Mucosa of rectum (tissue), 2 donors: ENCODE results near the gene RNASE12.
"Not testable (repeated sequence)": the region's sequence is repeated elsewhere in the genome, so short reads cannot be mapped to it uniquely, and the experiment has no call there.

ENCODE experiments used
- H3K27ac ChIP-seq, 2 donors: one replicate each; pipeline ENCODE4 v1.7.0; 2013; ENCODE audit warnings: inconsistent platforms in 2 of 2, low read depth in 2 of 2, low read length in 2 of 2
- H3K27me3 ChIP-seq, 2 donors: one replicate each; pipeline ENCODE4 v1.7.0; 2013; ENCODE audit warnings: low read length in 2 of 2; ENCODE audit not compliant: control insufficient read depth in 2 of 2, insufficient read depth in 2 of 2
- H3K36me3 ChIP-seq, 2 donors: one replicate each; pipeline ENCODE4 v1.7.0; 2013; ENCODE audit warnings: low read length in 2 of 2; ENCODE audit not compliant: control insufficient read depth in 2 of 2, insufficient read depth in 2 of 2
- H3K4me1 ChIP-seq, 2 donors: one replicate each; pipeline ENCODE4 v1.7.0; 2013; ENCODE audit warnings: low read length in 2 of 2, mild to moderate bottlenecking in 1 of 2; ENCODE audit not compliant: control insufficient read depth in 2 of 2, insufficient read depth in 2 of 2
- H3K4me3 ChIP-seq, 2 donors: one replicate each; pipeline ENCODE4 v1.7.0; 2013; ENCODE audit warnings: low read length in 2 of 2
- H3K9ac ChIP-seq, 2 donors: one replicate each; pipeline ENCODE4 v1.7.0; 2013; ENCODE audit warnings: low read length in 2 of 2, low read depth in 1 of 2, mild to moderate bottlenecking in 1 of 2
- H3K9me3 ChIP-seq, 2 donors: one replicate each; pipeline ENCODE4 v1.7.0; 2013; ENCODE audit warnings: low read length in 2 of 2; ENCODE audit not compliant: control insufficient read depth in 2 of 2
- donor health status: healthy.
- donor health status: Normal muscosa, but diverticular disease.

Gene RNASE12

DNA sequence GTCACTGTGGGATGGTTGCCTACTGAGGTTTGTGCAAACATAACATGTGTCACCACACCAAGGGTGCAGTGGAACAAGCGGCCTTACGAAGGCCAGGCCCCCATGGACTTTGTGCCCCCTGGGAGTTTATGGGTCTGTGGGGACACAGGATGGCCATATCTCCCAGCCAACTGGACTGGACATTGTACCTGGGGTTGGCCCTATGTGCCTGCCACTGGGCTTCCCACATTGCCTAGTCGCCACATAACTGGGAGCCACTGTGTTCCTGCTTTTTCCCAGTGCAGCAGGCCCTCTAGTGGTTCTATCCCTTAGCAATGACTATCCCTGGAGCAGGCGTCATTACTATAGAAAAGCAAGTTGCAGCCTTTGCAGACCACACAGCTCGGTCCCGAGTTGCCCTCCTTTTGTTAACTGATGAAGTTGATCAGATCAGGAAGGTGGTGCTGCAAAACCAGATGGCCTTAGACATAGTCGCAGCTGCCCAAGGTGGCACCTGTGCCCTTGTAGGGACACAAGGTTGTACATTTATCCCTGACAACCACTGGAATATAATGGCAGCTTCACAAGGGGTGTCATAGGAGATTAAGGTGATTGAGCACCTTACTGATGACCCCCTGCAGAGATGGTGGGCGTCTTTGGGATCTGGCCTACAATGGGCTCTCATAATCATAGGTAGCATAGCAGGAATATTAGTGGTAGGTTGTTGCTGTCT is 15.2 kb upstream of the RNASE12 start:
- Histone ChIP-seq H3K4me3 (no peak overlapping the region), H3K4me1 (peaks cover 0 to 10% of the 10 kb centered on the region in 2 donors), H3K27me3 (no peaks in the 10 kb centered on the region)

DNA sequence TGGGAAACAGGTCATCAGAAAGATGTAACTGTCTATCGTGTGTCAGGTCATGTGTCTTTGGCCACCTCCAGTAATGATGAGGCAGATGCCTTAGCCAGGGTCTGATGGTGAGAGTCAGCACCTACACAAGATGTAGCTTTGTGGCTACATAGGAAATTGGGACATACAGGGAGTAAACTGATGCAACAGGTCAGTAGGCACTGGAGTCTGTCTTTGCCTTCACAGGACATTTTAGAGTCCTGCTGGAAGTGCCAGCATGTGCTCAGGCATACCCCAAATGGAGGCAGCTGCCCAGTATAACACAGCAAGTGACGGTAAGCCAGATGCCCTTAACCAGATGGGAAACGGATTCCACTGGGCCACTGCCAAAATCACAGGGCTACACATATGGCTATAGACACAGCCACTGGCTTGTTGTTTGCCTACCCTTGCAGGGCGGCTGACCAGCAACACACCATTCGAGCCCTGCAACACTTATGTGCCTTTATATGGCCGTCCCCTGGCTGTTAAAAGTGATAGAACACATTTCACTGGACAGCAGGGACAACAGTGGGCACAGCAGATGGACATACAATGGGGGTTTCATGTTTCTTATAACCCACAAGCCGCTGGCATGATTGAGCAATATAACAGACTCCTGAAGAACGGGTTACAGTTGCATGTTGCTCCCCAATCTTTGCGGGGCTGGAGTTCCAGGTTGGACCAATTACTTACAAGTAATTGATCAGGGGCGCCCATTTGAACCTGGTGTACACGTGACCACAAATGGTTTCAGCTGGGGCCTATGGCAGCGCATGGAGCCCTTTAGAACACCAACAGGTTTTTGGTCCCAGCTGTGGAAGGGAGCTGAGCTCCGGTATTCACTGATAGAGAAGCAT is 12.9 kb upstream of the RNASE12 start:
- Histone ChIP-seq H3K27ac (no peak overlapping the region), H3K4me3 (no peak overlapping the region), H3K27me3 (no peaks in the 10 kb centered on the region), H3K9me3 (no peaks in the 10 kb centered on the region), H3K36me3 (no peaks in the 10 kb centered on the region), H3K9ac (no peak overlapping the region), H3K4me1 (no peaks in the 10 kb centered on the region)

More for the DNA sequence above, 15.2 kb upstream of the RNASE12 start:
- no peak overlapping the region for H3K27ac ChIP-seq
- no peaks in the 10 kb centered on the region for H3K9me3 ChIP-seq
- H3K9ac ChIP-seq: no peak overlapping the region
- H3K36me3 ChIP-seq: no peaks in the 10 kb centered on the region

DNA sequence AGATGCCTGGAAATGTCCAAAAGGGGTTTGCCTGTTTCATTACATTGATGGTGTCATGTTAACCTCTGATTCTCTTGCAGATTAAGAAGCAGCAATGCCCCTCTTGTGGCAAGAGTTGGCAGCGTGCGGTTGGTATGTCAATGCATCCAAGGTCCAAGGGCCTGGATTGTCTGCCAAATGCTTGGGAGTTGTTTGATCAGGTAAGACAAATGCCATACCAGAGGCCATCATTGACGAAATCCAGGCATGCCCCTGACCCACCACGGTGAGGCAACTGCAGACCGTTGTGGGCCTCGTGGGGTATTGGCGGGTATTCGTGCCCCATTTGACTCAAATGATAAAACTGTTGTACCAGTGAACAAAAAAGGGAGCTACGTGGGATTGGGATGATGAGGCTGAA is 11.4 kb upstream of the RNASE12 start:
- H3K9ac ChIP-seq: no peak overlapping the region
- no peaks in the 10 kb centered on the region for H3K4me1 ChIP-seq
- no peaks in the 10 kb centered on the region for H3K27me3 ChIP-seq
- H3K9me3 ChIP-seq: no peaks in the 10 kb centered on the region
- H3K27ac ChIP-seq: no peak overlapping the region
- no peaks in the 10 kb centered on the region for H3K36me3 ChIP-seq
- no peak overlapping the region for H3K4me3 ChIP-seq

DNA sequence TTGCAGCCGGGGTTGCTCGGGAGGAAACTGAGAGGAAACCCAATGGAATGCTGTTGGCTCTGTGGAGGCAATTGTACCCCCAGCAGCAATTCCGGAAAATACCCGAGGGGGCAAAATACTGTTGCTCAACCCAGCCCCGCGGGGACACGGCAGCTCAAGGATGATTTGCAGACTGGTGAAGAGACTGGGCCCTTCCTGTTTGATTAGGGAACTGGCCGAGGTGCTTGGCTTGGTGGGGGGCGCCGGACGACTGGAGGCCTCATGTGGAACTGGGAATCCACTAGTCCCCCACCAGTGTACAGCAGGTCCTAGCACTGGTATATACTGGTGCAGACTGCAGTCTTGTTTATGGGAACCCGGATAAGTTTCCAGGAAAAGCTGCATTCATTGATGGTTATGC is 10.3 kb upstream of the RNASE12 start:
- Histone ChIP-seq H3K36me3 (no peaks in the 10 kb centered on the region), H3K9me3 (no peaks in the 10 kb centered on the region), H3K4me3 (no peak overlapping the region), H3K27ac (no peak overlapping the region), H3K27me3 (no peaks in the 10 kb centered on the region), H3K4me1 (no peaks in the 10 kb centered on the region), H3K9ac (no peak overlapping the region)

DNA sequence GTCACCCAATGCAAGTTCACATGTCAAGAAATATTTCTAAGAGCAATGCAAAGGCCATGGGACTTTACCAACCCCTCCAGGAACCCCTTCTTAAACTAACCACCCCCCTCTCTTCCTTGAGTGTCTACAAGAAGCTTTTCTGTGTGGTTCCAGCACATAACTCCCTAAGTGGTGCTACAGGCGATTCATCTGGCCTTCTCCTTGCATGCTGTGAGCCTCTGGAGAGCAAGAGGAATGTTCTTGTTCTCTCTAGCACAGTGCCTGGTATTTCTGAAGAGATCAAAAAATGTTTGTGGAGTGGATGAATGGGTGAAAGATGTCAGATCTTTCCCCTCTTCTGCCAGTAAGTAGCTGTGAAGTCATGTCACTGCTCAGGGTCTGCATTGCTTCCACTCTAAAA is 5.9 kb upstream of the RNASE12 start:
- Histone ChIP-seq H3K4me3 (no peak overlapping the region), H3K36me3 (no peaks in the 10 kb centered on the region), H3K9me3 (no peaks in the 10 kb centered on the region), H3K9ac (no peak overlapping the region), H3K27ac (no peak overlapping the region), H3K27me3 (no peaks in the 10 kb centered on the region), H3K4me1 (no peaks in the 10 kb centered on the region)

DNA sequence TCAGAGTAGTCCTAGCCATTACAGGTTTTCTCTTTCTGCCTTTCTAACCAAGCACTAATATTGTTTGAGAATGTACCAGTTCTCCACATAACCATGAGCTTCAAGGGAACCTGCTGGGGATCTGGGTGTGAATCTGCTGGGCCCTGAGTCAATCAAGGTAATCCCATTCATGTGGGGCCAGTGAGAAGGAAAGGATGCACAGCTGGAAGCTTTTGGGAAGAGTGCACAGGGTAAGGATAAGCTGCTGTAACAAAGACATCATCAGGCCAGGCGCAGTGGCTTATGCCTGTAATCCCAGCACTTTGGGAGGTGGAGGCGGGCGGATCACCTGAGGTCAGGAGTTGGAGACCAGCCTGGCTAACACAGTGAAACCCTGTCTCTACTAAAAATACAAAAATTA is 4.5 kb upstream of the RNASE12 start:
- not testable (repeated sequence) for H3K27ac ChIP-seq, H3K9ac ChIP-seq, H3K4me1 ChIP-seq, H3K27me3 ChIP-seq, H3K36me3 ChIP-seq, H3K4me3 ChIP-seq, H3K9me3 ChIP-seq

DNA sequence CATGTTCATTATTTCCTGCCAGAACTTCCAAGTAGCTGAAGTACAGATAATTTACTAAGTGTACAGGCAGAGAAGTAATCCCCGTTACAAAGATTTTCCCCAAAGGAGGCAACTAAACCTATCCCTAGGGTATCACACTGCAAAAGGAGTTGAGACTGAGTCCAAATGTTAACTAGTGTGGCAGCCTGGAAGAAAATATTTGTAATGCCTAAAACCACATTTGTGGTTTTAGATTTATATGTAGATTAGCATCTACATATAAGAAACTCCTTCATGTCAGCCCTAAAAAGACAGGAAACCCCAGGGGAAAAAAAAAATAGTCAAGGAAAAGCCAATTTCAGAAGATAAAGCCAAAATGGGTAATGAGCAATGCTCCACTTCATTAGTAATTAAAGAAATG is 1.4 kb upstream of the RNASE12 start:
- no peaks in the 10 kb centered on the region for H3K4me1 ChIP-seq
- no peak overlapping the region for H3K4me3 ChIP-seq
- peaks cover 0 to 8% of the 10 kb centered on the region in 2 donors for H3K27me3 ChIP-seq
- H3K36me3 ChIP-seq: no peaks in the 10 kb centered on the region
- no peak overlapping the region for H3K9ac ChIP-seq
- no peaks in the 10 kb centered on the region for H3K9me3 ChIP-seq
- no peak overlapping the region for H3K27ac ChIP-seq

DNA sequence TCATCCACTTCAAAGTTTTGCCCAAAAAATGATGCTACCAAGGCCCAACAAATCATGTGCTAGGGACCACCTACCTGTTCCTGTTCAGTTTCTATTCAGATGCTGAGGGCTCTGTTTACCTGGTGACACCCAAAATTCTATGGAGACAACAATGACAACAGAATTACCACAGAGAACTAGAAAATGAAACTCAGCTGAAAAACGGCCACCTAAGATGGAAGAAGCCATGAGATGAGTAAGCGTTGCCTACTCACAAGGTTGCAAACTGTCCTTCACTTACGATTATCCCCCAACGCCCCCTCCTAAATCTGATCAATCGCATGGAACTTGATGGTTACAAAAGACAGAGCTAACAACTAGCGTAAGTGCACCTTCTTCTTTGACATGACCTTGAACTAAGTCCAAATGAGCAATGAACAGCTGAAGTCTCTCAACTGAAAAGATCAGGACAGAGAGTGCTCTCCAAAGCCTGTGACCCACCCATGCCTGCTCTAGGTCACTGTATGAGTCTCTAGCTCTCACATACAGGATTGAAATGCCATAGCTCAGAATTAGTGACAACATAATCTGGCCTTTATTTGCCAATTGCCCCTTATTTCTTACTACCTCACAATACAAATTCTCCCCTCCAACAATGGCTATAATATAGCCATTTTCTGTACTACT is 3.6 kb downstream of the RNASE12 start, which contains the start of gene RNASE11:
Gene RNASE11 (minus strand): TSS at position 513 of the 666 bp plus-strand sequence.
- Histone ChIP-seq H3K27me3 (peaks cover 0 to 10% of the 10 kb centered on the region in 2 donors), H3K9me3 (no peaks in the 10 kb centered on the region), H3K4me1 (no peaks in the 10 kb centered on the region), H3K9ac (no peak within 1 kb of the TSS), H3K4me3 (no peak within 1 kb of the TSS), H3K27ac (no peak within 1 kb of the TSS), H3K36me3 (no peaks in the 10 kb centered on the region)

DNA sequence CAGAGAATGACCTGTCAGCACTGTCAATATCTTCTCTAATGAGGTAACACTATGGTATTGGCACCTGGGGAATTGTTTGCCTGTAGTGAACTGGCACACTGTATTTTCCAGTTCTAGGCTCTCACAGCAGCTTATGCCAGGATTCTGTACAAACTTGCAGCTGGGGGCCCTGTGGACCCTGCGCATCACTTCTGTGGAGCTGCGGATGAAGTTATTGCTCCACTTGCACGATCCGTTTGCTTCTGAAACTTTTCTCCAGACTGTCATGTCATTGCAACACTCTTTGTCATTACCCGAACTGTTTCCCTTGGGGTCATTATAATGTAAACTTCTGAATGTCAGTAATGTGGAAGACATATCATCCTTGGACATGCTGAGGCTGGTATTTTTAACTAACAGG is 7.3 kb downstream of the RNASE12 start:
- no peaks in the 10 kb centered on the region for H3K4me1 ChIP-seq
- peaks cover 0 to 5% of the 10 kb centered on the region in 2 donors for H3K27me3 ChIP-seq
- H3K9me3 ChIP-seq: no peaks in the 10 kb centered on the region
- no peak overlapping the region for H3K9ac ChIP-seq
- no peaks in the 10 kb centered on the region for H3K36me3 ChIP-seq
- H3K27ac ChIP-seq: no peak overlapping the region
- no peak overlapping the region for H3K4me3 ChIP-seq

DNA sequence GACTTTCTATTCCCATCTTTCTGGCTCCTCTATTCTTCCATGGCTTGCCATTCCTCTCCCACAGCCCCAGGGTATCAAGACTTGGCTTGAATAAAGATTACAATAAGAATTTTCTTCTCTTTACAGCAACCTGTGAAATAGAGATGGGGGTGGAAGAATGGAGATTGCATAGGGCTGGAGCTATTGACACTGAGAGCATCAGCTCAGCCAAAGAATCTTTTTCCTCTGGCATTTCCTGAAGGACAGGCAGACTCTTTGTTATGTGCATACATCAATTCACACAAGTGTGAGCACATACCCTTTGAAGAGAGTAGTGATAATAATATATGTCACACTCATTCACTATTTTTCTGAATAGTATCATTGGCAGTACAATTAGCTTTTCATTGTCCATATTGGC is 8.0 kb downstream of the RNASE12 start:
- Histone ChIP-seq H3K27me3 (peaks cover 0 to 5% of the 10 kb centered on the region in 2 donors), H3K9me3 (no peaks in the 10 kb centered on the region), H3K4me3 (no peak overlapping the region), H3K36me3 (no peaks in the 10 kb centered on the region), H3K9ac (no peak overlapping the region), H3K4me1 (no peaks in the 10 kb centered on the region), H3K27ac (no peak overlapping the region)
